G401.6 (cell line): Measurements from ENCODE around the gene TUT7.

Experiments used
- FAIRE-seq: peaks from 2 replicates; lab custom pipeline; 2012; peaks lifted over from hg19 to GRCh38; lab: Jason Lieb, UNC

Gene TUT7

DNA sequence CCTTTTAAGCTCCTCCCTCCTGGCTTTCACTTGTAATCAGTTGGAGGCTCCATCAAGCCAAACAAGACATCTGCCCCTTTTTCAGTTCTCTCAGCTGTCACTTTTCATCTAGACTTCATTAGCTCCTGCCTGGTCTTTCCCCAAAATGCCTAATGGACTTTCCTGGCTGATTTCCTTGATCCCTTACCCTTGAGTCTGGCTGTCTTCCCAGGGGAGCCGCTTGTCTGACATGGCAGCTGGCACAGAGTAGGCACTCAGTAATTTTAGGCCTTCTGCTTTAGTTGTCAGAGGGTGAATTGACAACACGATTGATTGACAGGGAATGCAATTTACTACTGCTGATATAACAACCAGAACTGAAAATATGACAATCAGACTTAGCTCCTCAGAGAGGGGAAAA, 96.8 kb downstream of the TUT7 start:
- no peak for FAIRE-seq

DNA sequence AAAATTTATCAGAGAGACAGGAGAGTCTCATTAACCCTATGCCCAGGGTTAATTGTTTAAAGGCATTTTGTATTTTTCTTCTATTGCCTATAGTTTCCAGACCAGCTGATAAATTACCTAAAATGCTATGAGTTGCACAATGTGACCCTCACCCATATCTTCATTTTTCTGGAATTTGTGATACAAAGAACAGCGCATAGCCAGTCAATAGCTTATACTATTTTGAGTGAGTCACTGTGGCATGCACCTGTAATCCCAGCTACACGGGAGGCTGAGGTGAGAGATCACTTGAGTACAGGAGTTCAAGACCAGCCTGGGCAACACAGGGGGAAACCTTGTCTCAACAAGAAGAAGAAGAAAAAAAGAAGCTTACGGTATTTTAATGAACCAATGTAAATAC, 97.6 kb downstream of the TUT7 start:
- no peak for FAIRE-seq

DNA sequence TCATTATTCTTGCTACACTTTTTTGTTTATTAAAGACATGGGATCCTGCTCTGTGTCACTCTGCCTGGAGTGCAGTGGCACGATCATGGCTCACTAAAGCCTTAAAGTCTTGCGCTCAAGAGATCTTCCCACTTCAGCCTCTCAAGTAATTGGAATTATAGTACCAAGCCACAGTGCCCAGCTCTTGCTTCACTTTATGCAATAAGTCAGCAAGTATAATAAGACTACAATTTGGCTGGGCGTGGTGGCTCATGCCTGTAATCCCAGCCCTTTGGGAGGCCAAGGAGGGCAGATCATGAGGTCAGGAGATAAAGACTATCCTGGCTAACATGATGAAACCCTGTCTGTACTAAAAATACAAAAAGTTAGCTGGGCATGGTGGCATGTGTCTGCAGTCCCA, 100.6 kb downstream of the TUT7 start:
- FAIRE-seq = no peak

DNA sequence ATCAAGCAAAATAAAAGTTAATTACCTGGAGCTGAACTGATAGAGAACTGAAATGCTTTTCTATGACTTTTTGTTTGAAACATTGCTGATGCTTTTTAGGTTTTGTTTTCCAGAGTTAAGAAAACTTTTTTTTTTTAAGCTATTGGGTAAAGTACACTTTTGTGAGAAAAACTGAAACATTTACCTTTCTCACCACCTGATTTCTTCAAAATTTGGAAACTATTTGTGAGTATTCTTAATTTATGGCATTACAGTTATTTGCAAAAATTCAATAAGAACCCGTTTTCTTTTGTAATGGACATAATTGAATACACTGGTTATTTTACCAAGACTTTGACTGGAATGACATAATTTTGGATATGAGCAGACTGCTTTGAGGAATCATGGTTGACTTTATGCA, 101.3 kb downstream of the TUT7 start:
- no peak for FAIRE-seq

DNA sequence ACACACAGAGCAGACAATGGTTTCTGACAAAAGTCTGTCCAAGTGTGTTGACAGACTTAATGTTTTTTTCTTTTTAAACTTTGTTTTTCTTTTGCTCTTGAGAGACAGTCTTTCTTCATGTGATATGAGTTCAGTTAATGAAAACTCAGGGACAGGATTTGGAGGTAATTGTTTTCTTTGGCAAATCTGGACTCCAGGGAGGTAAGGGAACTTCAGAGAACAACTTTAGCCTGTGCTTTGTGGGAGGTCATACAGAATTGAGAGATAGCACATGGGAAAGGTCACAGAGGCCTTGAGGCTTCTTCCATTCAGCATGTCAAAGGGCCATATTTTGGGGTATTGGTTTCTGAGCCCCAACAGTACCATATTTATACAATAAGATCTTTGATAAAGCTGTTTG, 104.1 kb downstream of the TUT7 start:
- FAIRE-seq = no peak

DNA sequence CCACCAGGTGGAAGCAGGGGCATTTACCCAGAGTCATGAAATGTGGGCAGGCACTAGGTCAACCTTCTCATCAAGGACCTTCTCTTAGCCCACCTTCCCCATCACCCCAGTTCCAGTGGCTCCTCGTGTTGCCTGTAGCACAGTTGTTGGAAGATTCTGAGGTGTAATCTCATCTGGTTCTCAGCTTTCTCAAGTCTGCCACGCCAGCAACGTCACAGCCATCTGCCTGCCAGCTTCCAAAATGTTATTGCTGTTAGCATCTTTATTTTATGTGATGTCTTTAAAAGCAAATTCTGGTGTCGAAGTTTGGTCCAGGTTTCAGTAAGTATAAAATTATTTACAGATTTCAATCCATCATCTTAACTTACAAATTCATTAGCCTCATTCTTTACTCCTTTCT, 105.5 kb downstream of the TUT7 start:
- FAIRE-seq = no peak

DNA sequence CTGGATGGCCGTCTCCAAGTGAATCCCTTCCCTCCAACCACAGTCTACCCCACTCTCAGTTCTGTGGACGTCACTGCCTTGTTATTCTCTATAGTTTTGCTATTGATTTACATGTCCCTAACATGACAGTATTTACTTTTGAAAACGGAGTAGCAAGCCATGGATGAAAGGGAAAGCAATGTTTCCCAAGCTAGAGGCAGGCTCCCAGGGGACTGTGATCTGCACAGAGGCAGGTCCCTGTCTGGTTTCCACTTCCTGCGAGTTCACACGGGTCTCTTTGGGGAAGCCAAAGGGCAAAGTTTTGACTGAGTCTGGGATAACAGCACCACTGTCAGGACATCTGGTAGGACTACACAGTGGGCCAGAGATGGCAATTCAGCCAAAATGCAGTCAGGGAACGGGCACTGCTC, 107.5 kb downstream of the TUT7 start:
- no peak for FAIRE-seq

DNA sequence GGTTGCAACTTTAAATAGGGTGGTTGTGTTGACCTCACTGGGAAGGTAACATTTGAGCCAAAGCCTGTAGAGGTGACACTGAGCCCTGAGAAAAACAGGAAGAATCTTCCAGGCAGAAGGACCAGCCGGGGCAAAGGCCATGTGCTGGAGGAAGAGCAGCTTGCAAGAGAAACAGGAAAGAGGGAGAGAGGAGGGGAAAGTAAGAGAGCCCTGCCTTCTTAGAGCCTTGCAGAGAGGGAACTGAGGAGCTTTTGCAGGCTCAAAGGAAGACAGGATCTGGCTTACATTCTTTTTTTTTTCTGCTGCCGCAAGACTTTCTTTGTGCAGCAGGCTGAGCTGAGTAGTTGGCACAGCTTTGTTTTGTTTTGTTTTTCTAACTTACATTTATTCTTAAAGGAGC, 112.1 kb downstream of the TUT7 start:
- no peak for FAIRE-seq

DNA sequence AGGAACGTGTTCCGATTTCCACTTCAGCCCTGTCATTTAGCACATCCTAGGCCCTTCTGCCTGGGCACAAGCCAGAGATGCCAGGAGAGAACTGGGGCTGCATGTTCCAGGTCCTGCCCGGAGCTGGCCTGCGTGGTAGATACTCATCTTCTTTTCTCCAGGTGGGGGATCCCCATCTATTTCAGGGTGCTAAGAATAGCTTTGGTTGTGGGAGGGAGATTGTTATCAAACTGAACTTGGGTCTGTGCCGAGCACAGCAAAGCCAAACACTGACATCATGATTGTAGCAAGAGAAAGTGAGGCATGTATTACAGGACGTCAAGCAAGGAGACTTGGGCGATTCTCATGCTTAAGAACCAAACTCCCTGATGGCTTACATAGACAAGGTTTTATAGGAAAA, 113.0 kb downstream of the TUT7 start:
- no peak for FAIRE-seq

DNA sequence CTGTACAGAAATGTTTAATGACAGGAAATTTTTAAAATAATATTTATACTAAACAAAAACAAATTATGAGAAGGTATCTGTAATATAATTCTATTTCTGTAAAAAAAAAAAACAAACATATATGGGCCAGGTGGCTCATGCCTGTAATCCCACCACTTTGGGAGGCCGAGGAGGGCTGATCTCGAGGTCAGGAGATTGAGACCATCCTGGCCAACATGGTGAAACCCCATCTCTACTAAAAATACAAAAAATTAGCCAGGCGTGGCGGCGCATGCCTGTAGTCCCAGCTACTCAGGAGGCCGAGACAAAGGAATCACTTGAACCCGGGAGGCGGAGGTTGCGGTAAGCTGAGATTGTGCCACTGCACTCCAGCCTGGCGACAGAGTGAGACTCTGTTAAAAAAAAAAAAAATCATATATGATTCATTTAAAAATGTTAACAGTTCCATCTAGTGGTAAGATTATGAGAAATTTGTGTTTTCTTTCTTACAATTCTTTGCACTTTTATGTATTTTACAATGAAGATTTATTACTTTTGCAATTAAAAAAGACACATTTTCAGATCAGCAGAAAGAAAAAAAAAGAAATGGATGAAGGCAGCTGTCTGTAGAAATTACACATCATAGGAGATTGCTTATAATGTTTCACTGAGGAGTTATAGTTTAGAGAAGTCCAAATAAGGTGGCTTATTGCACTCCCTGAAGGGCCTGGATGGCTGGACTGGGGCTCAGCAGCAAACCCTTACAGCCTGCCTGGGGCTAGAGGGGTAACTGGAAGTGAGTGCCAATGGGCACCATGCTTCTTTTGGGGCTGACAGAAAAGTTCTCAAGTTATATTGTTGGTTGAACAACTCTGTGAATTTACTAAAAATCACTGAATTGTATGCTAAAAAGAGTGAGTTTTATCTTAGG, 115.1 kb downstream of the TUT7 start:
- peak; percentile 80 for FAIRE-seq
